ENCODE results near the gene TUBGCP6.

DNA sequence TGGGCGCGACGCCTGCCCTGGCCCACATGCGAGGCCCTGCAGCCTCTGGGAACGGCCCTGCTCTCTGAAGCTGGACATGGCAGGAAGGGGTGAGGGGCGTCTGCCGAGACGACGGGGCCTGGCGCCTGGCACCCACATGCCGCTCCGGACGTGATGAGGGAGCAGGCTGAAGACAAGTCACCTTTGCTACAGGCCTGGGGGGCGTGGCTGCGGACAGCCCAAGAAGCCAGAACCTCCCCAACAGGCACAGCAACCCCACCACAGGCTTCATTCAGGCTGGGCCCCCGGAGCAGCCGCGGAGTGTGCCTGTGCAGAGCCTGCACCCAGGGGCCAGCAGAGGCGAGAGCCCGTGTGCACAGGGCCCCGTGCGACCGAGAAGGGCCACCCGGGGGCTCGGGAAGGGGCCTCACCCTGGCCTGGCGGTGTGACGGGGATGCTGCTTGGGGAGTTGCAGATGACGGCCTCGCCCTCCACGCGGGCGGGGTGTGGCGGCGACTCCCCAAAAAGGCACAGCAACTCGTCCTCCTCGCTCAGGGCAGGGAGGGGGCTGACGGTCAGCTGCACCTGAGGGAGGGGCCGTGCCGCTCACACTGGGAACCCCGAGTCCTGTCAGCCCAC lies 42.0 kb upstream of the TUBGCP6 start:
- TF ChIP-seq, protein P1, sequence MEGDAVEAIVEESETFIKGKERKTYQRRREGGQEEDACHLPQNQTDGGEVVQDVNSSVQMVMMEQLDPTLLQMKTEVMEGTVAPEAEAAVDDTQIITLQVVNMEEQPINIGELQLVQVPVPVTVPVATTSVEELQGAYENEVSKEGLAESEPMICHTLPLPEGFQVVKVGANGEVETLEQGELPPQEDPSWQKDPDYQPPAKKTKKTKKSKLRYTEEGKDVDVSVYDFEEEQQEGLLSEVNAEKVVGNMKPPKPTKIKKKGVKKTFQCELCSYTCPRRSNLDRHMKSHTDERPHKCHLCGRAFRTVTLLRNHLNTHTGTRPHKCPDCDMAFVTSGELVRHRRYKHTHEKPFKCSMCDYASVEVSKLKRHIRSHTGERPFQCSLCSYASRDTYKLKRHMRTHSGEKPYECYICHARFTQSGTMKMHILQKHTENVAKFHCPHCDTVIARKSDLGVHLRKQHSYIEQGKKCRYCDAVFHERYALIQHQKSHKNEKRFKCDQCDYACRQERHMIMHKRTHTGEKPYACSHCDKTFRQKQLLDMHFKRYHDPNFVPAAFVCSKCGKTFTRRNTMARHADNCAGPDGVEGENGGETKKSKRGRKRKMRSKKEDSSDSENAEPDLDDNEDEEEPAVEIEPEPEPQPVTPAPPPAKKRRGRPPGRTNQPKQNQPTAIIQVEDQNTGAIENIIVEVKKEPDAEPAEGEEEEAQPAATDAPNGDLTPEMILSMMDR (IDR thresholded peaks at IDR 0.05), result no peak
- no peak for TF ChIP-seq EP300 (IDR thresholded peaks at IDR 0.05)
- no peak for TF ChIP-seq POLR2A (IDR thresholded peaks at IDR 0.05)
